HUES48 (cell line): ENCODE measurements around the gene INF2.

ENCODE experiments used
- H3K27ac ChIP-seq: one replicate; pipeline ENCODE4 v1.7.0; 2013; ENCODE audit warnings: low read depth, low read length, inconsistent platforms
- H3K27me3 ChIP-seq: 2 replicates; pipeline ENCODE4 v1.6.1; 2013; ENCODE audit warnings: mild to moderate bottlenecking, low read length; ENCODE audit not compliant: control insufficient read depth, insufficient read depth
- H3K36me3 ChIP-seq: 2 replicates; pipeline ENCODE4 v1.6.1; 2013; ENCODE audit warnings: low read length; ENCODE audit not compliant: control insufficient read depth, insufficient read depth
- H3K4me1 ChIP-seq: 2 replicates; pipeline ENCODE4 v1.6.1; 2013; ENCODE audit warnings: mild to moderate bottlenecking, low read length; ENCODE audit not compliant: control insufficient read depth, insufficient read depth
- H3K4me3 ChIP-seq: 2 replicates; pipeline ENCODE4 v1.5.1; 2013; ENCODE audit warnings: mild to moderate bottlenecking, low read depth, low read length
- H3K9ac ChIP-seq: 2 replicates; pipeline ENCODE4 v1.6.1; 2013; ENCODE audit warnings: mild to moderate bottlenecking, low read depth, low read length, moderate library complexity
- H3K9me3 ChIP-seq: 2 replicates; pipeline ENCODE4 v1.6.1; 2013; ENCODE audit warnings: low read length; ENCODE audit not compliant: control insufficient read depth, insufficient read depth

INF2 gene

GRCh38 chr14:104715871-104716270 lies 26.5 kb downstream of the INF2 start:
- no peak overlapping the region for H3K9ac ChIP-seq
- no peaks in the 10 kb centered on the region for H3K27me3 ChIP-seq
- no peak overlapping the region for H3K4me3 ChIP-seq
- H3K36me3 ChIP-seq: peaks cover 42% of the 10 kb centered on the region
- no peaks in the 10 kb centered on the region for H3K9me3 ChIP-seq
- H3K27ac ChIP-seq: no peak overlapping the region
- H3K4me1 ChIP-seq: no peaks in the 10 kb centered on the region

- no peaks in the 10 kb centered on the region for H3K4me1 ChIP-seq
- peaks cover 32% of the 10 kb centered on the region for H3K36me3 ChIP-seq
- no peak overlapping the region for H3K27ac ChIP-seq
- H3K9ac ChIP-seq: no peak overlapping the region
- no peak overlapping the region for H3K4me3 ChIP-seq
- H3K27me3 ChIP-seq: no peaks in the 10 kb centered on the region
- H3K9me3 ChIP-seq: no peaks in the 10 kb centered on the region
Observed at GRCh38 chr14:104717137-104717536, 27.7 kb downstream of the INF2 start.

- Histone ChIP-seq H3K4me1 (no peaks in the 10 kb centered on the region), H3K9ac (no peak overlapping the region), H3K4me3 (no peak overlapping the region), H3K36me3 (peaks cover 28% of the 10 kb centered on the region), H3K9me3 (no peaks in the 10 kb centered on the region), H3K27ac (no peak overlapping the region), H3K27me3 (no peaks in the 10 kb centered on the region; the same call in none of the 2 replicates)
Observed at GRCh38 chr14:104717646-104718045, 28.2 kb downstream of the INF2 start.

GRCh38 chr14:104718147-104718546 lies 28.7 kb downstream of the INF2 start:
- H3K4me1 ChIP-seq: no peaks in the 10 kb centered on the region
- H3K27me3 ChIP-seq: no peaks in the 10 kb centered on the region; the same call in none of the 2 replicates
- no peak overlapping the region for H3K27ac ChIP-seq
- H3K9ac ChIP-seq: no peak overlapping the region
- no peaks in the 10 kb centered on the region for H3K9me3 ChIP-seq
- H3K36me3 ChIP-seq: peaks cover 23% of the 10 kb centered on the region
- no peak overlapping the region for H3K4me3 ChIP-seq

- Histone ChIP-seq H3K36me3 (peaks cover 17% of the 10 kb centered on the region), H3K4me3 (no peak overlapping the region), H3K4me1 (no peaks in the 10 kb centered on the region), H3K27ac (no peak overlapping the region), H3K27me3 (no peaks in the 10 kb centered on the region; the same call in none of the 2 replicates), H3K9ac (no peak overlapping the region), H3K9me3 (no peaks in the 10 kb centered on the region)
Observed at GRCh38 chr14:104718871-104719270, 29.5 kb downstream of the INF2 start.

GRCh38 chr14:104719343-104719742 lies 29.9 kb downstream of the INF2 start:
- Histone ChIP-seq H3K27ac (no peak overlapping the region), H3K9me3 (no peaks in the 10 kb centered on the region), H3K9ac (no peak overlapping the region), H3K4me3 (no peak overlapping the region), H3K27me3 (no peaks in the 10 kb centered on the region; the same call in none of the 2 replicates), H3K36me3 (peaks cover 13% of the 10 kb centered on the region), H3K4me1 (no peaks in the 10 kb centered on the region)

GRCh38 chr14:104721505-104722431 lies 32.4 kb downstream of the INF2 start:
- Histone ChIP-seq H3K4me3 (no peak overlapping the region), H3K27ac (no peak overlapping the region), H3K9me3 (no peaks in the 10 kb centered on the region), H3K4me1 (peaks cover 11% of the 10 kb centered on the region; the same call in 1 of the 2 replicates), H3K27me3 (no peaks in the 10 kb centered on the region; the same call in none of the 2 replicates), H3K36me3 (no peaks in the 10 kb centered on the region), H3K9ac (no peak overlapping the region)

- Histone ChIP-seq H3K27ac (no peak overlapping the region), H3K36me3 (no peaks in the 10 kb centered on the region), H3K9me3 (no peaks in the 10 kb centered on the region), H3K4me3 (no peak overlapping the region), H3K9ac (no peak overlapping the region), H3K4me1 (peaks cover 11% of the 10 kb centered on the region; the same call in 1 of the 2 replicates), H3K27me3 (no peaks in the 10 kb centered on the region; the same call in none of the 2 replicates)
Observed at GRCh38 chr14:104722938-104723650, 33.7 kb downstream of the INF2 start.

GRCh38 chr14:104723651-104724406 lies 34.4 kb downstream of the INF2 start, which contains the start of gene ADSS1:
TSS of gene ADSS1 (plus strand) at chr14:104724229. CDS start at chr14:104724271, 42 bp downstream.
- no peak within 1 kb of the TSS for H3K27ac ChIP-seq
- no peaks in the 10 kb centered on the region for H3K36me3 ChIP-seq
- no peaks in the 10 kb centered on the region for H3K9me3 ChIP-seq
- H3K27me3 ChIP-seq: no peaks in the 10 kb centered on the region; the same call in none of the 2 replicates
- H3K4me1 ChIP-seq: peaks cover 11% of the 10 kb centered on the region; the same call in 1 of the 2 replicates
- H3K4me3 ChIP-seq: peak within 1 kb of the TSS; percentile 79
- H3K9ac ChIP-seq: no peak within 1 kb of the TSS

GRCh38 chr14:104724407-104724980 lies 35.1 kb downstream of the INF2 start:
- Histone ChIP-seq H3K4me1 (peaks cover 11% of the 10 kb centered on the region; the same call in 1 of the 2 replicates), H3K9ac (no peak overlapping the region), H3K27me3 (no peaks in the 10 kb centered on the region; the same call in none of the 2 replicates), H3K4me3 (peak overlapping the region; percentile 79), H3K27ac (no peak overlapping the region), H3K9me3 (no peaks in the 10 kb centered on the region), H3K36me3 (no peaks in the 10 kb centered on the region)
